Hepatocyte (in vitro differentiated cells): ENCODE measurements around the gene RFNG. TPM values are rescaled to one million over a fixed set of nuclear protein-coding genes. Genes with fewer than 3 reads are reported as not detected.

Experiments
- DNase-seq: peaks from one replicate; pipeline ENCODE4 v3.0.0-alpha.2; 2016; ENCODE audit warnings: low spot score
- H2AFZ ChIP-seq: fragments of 200-600 bp; sonication (generic); 2 replicates; pipeline ENCODE4 v1.6.0; 2016; ENCODE audit warnings: antibody characterized with exemption, mild to moderate bottlenecking
- H3K27ac ChIP-seq: fragments of 200-600 bp; sonication (generic); 2 replicates; pipeline ENCODE4 v1.5.1; 2016; ENCODE audit warnings: mild to moderate bottlenecking
- H3K27me3 ChIP-seq: fragments of 200-600 bp; sonication (generic); 2 replicates; pipeline ENCODE4 v1.6.1; 2016
- H3K36me3 ChIP-seq: fragments of 200-600 bp; sonication (generic); replicated peaks from 2 replicates; pipeline ENCODE4 v1.5.1; 2016; ENCODE audit warnings: low read depth; ENCODE audit not compliant: insufficient read depth
- H3K4me1 ChIP-seq: fragments of 200-600 bp; sonication (generic); 2 replicates; pipeline ENCODE4 v1.5.1; 2016; ENCODE audit warnings: mild to moderate bottlenecking, moderate library complexity; ENCODE audit not compliant: insufficient read depth
- H3K4me2 ChIP-seq: fragments of 200-600 bp; sonication (generic); 2 replicates; pipeline ENCODE4 v1.6.0; 2016
- H3K4me3 ChIP-seq: fragments of 200-600 bp; sonication (generic); 2 replicates; pipeline ENCODE4 v1.5.1; 2016; ENCODE audit warnings: mild to moderate bottlenecking
- H3K79me2 ChIP-seq: fragments of 200-600 bp; sonication (generic); 2 replicates; pipeline ENCODE4 v1.6.0; 2017; ENCODE audit warnings: mild to moderate bottlenecking
- H3K9me2 ChIP-seq: fragments of 200-600 bp; sonication (generic); replicated peaks from 2 replicates; pipeline ENCODE4 v1.6.0; 2017; ENCODE audit warnings: mild to moderate bottlenecking; ENCODE audit not compliant: insufficient read depth
- H3K9me3 ChIP-seq: fragments of 200-600 bp; sonication (generic); 2 replicates; pipeline ENCODE4 v1.5.1; 2016; ENCODE audit warnings: low read depth, mild to moderate bottlenecking
- H4K20me1 ChIP-seq: fragments of 200-600 bp; sonication (generic); 2 replicates; pipeline ENCODE4 v1.6.0; 2016; ENCODE audit warnings: mild to moderate bottlenecking; ENCODE audit not compliant: insufficient read depth, poor library complexity, severe bottlenecking
- CTCF ChIP-seq: fragments of 200-600 bp; sonication (generic); IDR thresholded peaks from 2 replicates; pipeline ENCODE4 v1.5.1; 2016; ENCODE audit warnings: antibody characterized with exemption, mild to moderate bottlenecking; ENCODE audit not compliant: poor library complexity
- EZH2 ChIP-seq: fragments of 200-600 bp; sonication (generic); IDR thresholded peaks from 2 replicates; pipeline ENCODE4 v1.6.1; 2016; ENCODE audit warnings: antibody characterized with exemption, mild to moderate bottlenecking, borderline replicate concordance
- EZH2phosphoT487 ChIP-seq: fragments of 200-600 bp; sonication (generic); IDR thresholded peaks from one replicate; pipeline ENCODE4 v1.6.1; 2018; ENCODE audit warnings: antibody characterized with exemption, mild to moderate bottlenecking, low read depth, moderate library complexity; ENCODE audit not compliant: unreplicated experiment, severe bottlenecking
- WGBS: methylation state at CpG from one replicate; pipeline ENCODE4 v1.1.6; 2016; ENCODE audit warnings: low lambda C conversion rate; ENCODE audit errors: missing lambda C conversion rate; 5-methylcytosine and 5-hydroxymethylcytosine counted together
- polyA plus RNA-seq: library from polyadenylated mRNA; unstranded; fragments of >200 nt; fragmentation: Nextera tagmentation; extraction: Ambion mirVana; gene quantifications from 2 replicates; pipeline ENCODE4 v1.2.1, GENCODE V29; 2016
- total RNA-seq: library from RNA; depleted of rRNA; stranded (reverse); fragments of >200 nt; gene quantifications from 2 replicates; pipeline ENCODE4 v1.2.3, GENCODE V29; 2014

Gene RFNG
- total and polyA plus RNA-seq, 2 experiments from 2014 or later: 43.2 to 109 TPM

GRCh38 chr17:82082456-82082855 is 30.8 kb upstream of the RFNG start:
- Histone ChIP-seq H3K4me2 (no peak overlapping the region), H2AFZ (no peak overlapping the region), H3K27ac (no peak overlapping the region), H3K36me3 (no peaks in the 10 kb centered on the region), H3K9me2 (no peaks in the 10 kb centered on the region), H3K4me3 (no peak overlapping the region), H3K79me2 (no peaks in the 10 kb centered on the region), H3K4me1 (no peaks in the 10 kb centered on the region), H3K9me3 (no peaks in the 10 kb centered on the region), H4K20me1 (peaks cover 3% of the 10 kb centered on the region), H3K27me3 (no peaks in the 10 kb centered on the region)
- no peak for DNase-seq
- WGBS: 97% methylated on average over 11 of the region's 19 CpGs
- TF ChIP-seq EZH2: no peak
- TF ChIP-seq CTCF: no peak
- TF ChIP-seq EZH2phosphoT487: no peak

GRCh38 chr17:82081966-82082365 is 30.4 kb upstream of the RFNG start:
- Histone ChIP-seq H3K4me1 (no peaks in the 10 kb centered on the region), H3K9me2 (no peaks in the 10 kb centered on the region), H3K79me2 (no peaks in the 10 kb centered on the region), H3K27ac (no peak overlapping the region), H3K27me3 (no peaks in the 10 kb centered on the region), H3K4me2 (no peak overlapping the region), H3K4me3 (no peak overlapping the region), H2AFZ (no peak overlapping the region), H4K20me1 (peaks cover 3% of the 10 kb centered on the region), H3K9me3 (no peaks in the 10 kb centered on the region), H3K36me3 (no peaks in the 10 kb centered on the region)
- no peak for DNase-seq
- WGBS: 94% methylated on average over 17 of the region's 22 CpGs
- TF ChIP-seq CTCF (no peak), EZH2phosphoT487 (no peak)

GRCh38 chr17:82081546-82081945 is 29.9 kb upstream of the RFNG start:
- Histone ChIP-seq H2AFZ (no peak overlapping the region), H3K27ac (no peak overlapping the region), H3K4me3 (no peak overlapping the region), H3K36me3 (no peaks in the 10 kb centered on the region), H3K27me3 (no peaks in the 10 kb centered on the region), H3K9me2 (no peaks in the 10 kb centered on the region), H3K79me2 (no peaks in the 10 kb centered on the region), H3K4me1 (no peaks in the 10 kb centered on the region), H3K4me2 (no peak overlapping the region), H3K9me3 (no peaks in the 10 kb centered on the region), H4K20me1 (peaks cover 3% of the 10 kb centered on the region)
- no peak for DNase-seq
- 96% methylated on average over 15 of the region's 20 CpGs for WGBS
- TF ChIP-seq EZH2: no peak
- TF ChIP-seq CTCF: no peak
- TF ChIP-seq EZH2phosphoT487: no peak
